Thyroid gland (tissue), 4 donors: Measurements from ENCODE around the gene SLC4A1AP.

ENCODE experiments used
- CTCF ChIP-seq, 6 experiments: fragments of 200-600 bp in 3 of 6; fragments of 450-650 bp in 3 of 6; sonication (generic) in 3 of 6; IDR thresholded peaks; one replicate each; pipeline ENCODE4 v1.5.1; 2016 to 2019; ENCODE audit warnings: antibody characterized with exemption in 6 of 6, mild to moderate bottlenecking in 2 of 6, inconsistent platforms in 1 of 6, moderate library complexity in 1 of 6
- POLR2A ChIP-seq, 2 donors: fragments of 450-650 bp; IDR thresholded peaks; one replicate each; pipeline ENCODE4 v1.6.1; 2017; ENCODE audit warnings: antibody characterized with exemption in 2 of 2, mild to moderate bottlenecking in 2 of 2, moderate library complexity in 1 of 2

DNA sequence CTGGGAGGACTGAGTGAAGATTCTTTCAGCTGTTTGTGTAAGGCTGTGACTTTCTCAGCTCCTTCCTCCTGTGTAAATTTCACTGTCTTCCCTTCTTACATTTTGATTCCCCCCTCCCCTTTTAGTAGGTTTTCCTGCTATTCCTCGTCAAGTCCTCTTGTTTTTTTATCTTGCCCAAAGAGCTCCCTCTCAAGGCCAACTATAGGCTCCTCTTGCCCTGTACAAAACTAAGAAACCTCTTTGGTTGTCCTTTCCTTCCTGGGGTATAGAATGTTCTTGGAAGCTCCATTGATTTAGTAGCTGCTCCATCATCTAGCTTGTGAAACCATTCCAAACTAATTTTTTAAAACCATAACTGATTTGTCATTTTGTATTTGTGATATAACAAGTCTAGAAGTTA lies 42.2 kb upstream of the SLC4A1AP start:
- TF ChIP-seq POLR2A (IDR thresholded peaks at IDR 0.05) (no peak), CTCF (IDR thresholded peaks at IDR 0.05) (no peak)
